Renal cortical epithelial cell (primary cell): ENCODE results near the gene KRT31. TPM values are rescaled to one million over a fixed set of nuclear protein-coding genes. Genes with fewer than 3 reads are reported as not detected.
"Not testable (repeated sequence)": the region's sequence is repeated elsewhere in the genome, so short reads cannot be mapped to it uniquely, and the experiment has no call there.

Experiments used
- DNase-seq: peaks from one replicate; pipeline ENCODE4 v3.0.0-alpha.2; 2011; ENCODE audit warnings: low read depth
- total RNA-seq: library from RNA; depleted of rRNA; stranded (reverse); fragments of >200 nt; gene quantifications from 2 replicates; pipeline ENCODE4 v1.2.3, GENCODE V29; 2014

KRT31 gene
- total RNA-seq, 1 donor from 2014 or later, result not detected

GRCh38 chr17:41417576-41418015, 20.2 kb upstream of the KRT31 start:
- no peak for DNase-seq

GRCh38 chr17:41417127-41417526, 19.7 kb upstream of the KRT31 start:
- DNase-seq, result no peak

DNA sequence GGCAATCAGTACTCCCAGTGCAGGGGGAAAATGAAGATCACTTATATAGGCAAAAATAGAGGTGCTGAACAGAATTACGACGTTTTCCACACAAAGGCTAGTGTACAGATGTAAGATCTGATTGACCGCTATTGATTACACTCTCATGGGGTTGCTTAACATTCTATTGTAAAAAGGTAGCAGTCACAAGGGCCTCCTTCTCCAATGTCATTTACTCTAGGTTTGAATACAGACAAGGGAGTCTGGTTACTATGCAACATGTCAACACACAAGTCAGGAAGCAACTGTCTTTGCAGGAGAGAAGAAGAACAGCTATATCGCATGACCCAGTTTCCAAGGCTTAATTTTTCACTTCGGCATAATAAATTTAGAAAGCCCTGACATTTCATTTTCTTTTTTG, 19.1 kb upstream of the KRT31 start:
- DNase-seq, result peak; percentile 69

DNA sequence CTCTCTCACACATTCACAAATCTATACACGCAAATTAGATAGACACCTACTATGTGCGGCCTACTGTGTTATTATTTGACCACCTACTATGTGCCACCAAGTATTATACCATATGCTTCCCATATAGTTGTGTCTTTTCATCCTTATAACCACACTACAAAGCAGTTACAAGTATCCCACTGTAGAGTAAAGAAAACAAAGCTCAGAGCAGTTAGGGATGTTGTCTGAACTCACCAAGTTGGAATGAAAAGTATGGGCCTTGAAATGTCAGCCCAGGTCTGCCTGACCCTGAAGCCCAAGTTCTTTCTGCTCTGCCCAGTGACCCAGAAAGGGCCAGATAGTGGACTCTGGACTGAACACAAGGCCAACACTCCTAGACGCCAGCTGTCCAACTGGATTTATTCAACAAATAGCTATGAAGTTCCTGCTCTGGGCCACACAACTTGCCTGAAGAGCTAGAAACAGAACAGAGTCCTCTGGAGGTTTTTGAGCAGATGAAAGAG, 18.5 kb upstream of the KRT31 start:
- DNase-seq, result peak; percentile 92

- no peak for DNase-seq
Measured at GRCh38 chr17:41415411-41415810, 18.0 kb upstream of the KRT31 start.

GRCh38 chr17:41413982-41414381, 16.6 kb upstream of the KRT31 start:
- DNase-seq, result peak; percentile 69

GRCh38 chr17:41413353-41413957, 16.0 kb upstream of the KRT31 start:
- peak; percentile 65 for DNase-seq

- DNase-seq, result no peak
Measured at GRCh38 chr17:41411072-41411840, 13.8 kb upstream of the KRT31 start.

DNA sequence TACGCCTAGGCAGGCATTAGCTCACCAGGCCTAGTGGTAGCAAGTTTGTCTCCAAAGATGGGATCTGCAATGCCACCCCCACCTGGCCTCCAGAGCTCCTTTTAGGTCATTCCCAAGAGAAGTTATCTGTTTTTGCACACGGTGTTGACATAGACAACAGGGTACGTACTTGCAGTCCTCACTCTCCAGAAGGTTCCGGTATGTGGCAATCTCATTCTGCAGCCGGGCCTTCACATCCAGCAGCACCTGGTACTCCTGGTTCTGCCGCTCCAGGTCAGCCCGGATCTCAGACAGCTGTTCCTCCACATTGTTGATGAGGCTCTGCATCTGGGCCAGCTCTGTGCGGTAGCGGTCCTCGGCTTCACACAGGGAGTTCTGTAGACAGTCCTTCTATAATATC, 9.8 kb upstream of the KRT31 start:
- no peak for DNase-seq

GRCh38 chr17:41406205-41406604, 8.8 kb upstream of the KRT31 start:
- peak; percentile 58 for DNase-seq

DNA sequence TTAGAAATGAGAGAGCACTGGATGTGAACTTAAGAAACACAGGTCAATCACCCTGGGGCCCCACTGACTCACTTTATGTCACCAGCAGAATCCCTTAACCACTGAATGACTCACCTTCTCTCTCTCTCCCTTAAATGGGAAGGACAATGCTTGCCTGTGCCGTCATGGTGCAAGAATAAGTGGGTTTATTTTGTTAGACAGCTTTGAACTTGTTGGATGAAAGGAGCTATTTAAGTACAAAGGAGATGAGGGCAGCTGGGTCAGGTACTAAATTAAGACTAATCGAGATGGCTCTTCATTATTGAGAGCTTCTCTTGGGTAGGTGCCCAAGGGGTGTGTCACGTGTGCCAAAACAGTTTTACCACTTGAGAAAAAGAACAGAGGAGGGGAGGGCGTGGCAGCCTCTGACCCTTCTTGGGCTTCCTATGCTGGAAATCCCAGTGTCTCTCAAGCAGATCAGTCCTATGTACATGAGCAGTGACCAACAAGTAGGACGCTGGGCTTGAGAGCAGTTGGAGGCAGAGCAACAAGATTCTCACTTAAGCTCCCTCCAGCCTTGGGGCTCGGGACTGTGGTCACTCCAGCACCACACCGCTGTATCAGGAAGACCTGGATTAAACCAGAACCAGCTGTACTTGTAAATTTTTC, 6.7 kb upstream of the KRT31 start:
- DNase-seq, result peak; percentile 100

- DNase-seq, result no peak
Measured at GRCh38 chr17:41403404-41404023, 6.1 kb upstream of the KRT31 start.

- DNase-seq, result peak; percentile 63
Measured at GRCh38 chr17:41402161-41402560, 4.8 kb upstream of the KRT31 start.

DNA sequence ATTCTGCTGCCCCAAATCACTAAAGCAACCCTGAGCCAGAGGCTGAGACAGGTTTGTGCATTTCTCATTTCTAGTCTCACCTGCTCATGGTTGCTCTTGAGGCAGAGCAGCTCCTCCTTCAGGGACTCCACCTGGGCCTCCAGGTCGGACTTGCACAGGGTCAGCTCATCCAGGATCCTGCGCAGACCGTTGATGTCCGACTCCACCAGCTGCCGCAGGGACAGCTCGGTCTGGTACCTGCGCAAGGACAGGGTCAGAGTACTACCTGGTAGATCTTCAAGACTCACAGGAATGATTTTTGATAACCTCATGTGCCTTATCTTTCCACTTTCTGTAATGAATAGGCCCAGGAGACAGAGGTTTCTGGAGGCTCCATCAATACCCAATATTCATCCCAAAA, 1.1 kb downstream of the KRT31 start:
- DNase-seq, result no peak

DNA sequence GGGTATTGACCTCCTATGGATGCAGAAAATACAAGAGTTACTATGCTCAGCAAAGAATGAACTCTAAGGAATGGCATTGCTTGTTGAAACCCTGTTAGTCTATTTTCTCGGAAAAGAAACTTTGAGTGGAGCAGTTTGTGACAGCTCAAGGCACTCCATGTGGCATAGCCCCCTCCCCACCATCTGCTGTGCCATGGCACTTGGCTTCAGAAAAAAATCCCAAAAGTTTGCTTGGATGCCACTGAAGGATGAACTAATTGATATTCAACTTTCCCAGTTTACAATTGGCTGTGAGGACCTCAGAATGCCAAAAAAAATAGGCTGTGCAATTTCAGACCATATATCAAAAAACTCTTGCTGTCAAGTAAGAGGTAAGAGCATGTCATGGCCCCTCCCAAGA, 1.8 kb downstream of the KRT31 start:
- DNase-seq, result no peak

DNA sequence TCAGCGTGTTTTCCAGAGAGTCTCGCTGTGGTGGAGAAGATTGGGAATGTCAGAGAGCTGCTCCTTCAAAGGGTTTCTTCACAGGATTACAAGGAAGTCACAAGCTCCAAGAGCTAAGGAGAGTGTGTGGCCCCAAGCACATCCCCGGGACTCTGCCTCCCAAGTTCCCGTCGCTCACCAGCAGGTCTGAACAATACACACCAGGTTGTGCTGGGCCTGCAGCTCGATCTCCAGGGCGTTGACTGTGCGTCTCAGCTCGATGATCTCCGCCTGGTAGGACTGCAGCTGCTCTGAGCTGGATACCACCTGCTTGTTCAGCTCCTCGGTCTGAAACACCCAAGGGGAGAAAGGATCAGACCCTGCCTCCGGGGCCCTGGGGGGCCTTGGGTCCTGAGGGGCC, 2.4 kb downstream of the KRT31 start:
- not testable (repeated sequence) for DNase-seq

DNA sequence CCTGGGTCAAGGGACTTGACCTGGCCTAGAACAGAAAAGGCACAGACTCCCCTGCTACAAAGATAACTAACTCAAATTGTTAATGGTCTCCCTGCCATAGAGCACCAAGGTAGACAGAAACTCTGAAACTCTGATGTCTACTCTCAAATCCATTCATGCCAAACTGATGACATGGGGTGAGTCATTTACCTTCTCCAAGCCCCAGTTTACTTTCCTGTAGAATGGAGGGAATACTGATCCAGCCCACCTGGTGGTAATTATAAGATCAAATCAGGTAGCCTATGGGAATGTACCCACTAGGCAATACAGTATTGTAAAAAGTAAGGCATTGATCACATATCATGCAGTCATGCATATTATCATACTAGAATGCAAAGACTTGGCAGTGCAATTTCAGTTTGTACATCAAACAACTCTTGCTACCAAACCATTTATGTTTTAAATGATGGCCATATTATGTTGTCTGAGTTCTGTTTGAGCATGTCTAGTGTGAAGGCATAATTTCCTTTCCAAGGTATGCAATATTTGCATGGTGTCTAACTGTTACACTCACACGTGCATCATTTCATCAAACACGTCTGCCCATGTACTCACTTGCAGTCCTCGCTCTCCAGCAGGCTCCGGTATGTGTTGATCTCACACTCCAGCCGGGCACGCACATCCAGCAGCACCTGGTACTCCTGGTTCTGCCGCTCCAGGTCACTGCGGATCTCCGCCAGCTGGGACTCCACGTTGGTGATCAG, 3.0 kb downstream of the KRT31 start:
- DNase-seq, result peak; percentile 25

DNA sequence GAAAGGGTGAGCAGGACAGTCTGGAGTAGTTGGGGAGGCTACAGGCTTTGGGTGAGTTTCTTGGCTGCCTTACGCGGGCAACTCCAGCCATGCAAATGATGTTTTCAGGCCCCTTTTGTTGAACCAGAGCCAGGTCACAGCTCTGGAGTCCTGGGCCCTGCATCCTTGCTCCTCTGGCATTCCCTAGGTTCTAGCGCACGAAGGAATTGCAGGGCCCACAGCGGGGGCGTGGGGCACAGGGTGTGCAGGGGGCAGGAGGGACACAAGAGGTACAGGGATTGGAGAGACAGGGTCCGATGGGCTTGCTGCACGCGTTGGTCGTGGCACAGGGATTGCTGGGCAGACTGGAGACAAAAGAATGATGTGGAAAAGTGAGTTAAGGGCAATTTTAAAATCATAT, 3.6 kb downstream of the KRT31 start:
- no peak for DNase-seq

DNA sequence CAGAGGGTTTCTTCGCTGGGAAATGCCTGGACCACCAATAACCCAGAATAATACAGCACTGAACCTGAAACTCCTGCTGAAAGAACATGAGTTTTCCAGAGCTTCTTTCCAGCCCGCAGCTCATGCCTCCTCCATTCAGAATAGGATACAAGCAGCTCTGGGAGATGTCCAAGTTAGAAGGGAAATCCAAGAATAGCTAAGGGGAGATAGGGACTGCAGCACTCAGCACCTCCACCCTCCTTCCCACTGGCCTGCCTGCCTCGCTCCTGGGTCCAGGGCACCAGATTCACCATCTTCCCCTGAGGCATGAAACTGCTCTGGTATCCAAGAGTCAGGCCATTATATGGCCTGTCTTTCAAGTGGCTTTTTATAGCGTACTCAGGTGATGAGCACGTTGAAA, 4.1 kb downstream of the KRT31 start:
- DNase-seq, result no peak

GRCh38 chr17:41392278-41392677, 5.1 kb downstream of the KRT31 start:
- peak; percentile 68 for DNase-seq

GRCh38 chr17:41391535-41391934, 5.9 kb downstream of the KRT31 start:
- no peak for DNase-seq
